Spleen (tissue), 7 donors: Measurements from ENCODE around the gene PARD3B.

ENCODE experiments used
- CTCF ChIP-seq, 11 experiments: fragments of 200-600 bp in 7 of 11; fragments of 450-650 bp in 4 of 11; sonication (generic) in 4 of 11; IDR thresholded peaks in 8 of 11; conservative IDR thresholded peaks in 3 of 11; 1 replicate in 7 of 11; 2 replicates in 4 of 11; pipeline versions ENCODE4 v1.4.0 to v1.8.0; 2016 to 2021; ENCODE audit warnings: antibody characterized with exemption in 11 of 11, inconsistent platforms in 4 of 11, mild to moderate bottlenecking in 1 of 11
- POLR2A ChIP-seq, 3 donors: fragments of 450-650 bp; IDR thresholded peaks; one replicate each; pipeline ENCODE4 v1.5.1; 2017; ENCODE audit warnings: antibody characterized with exemption in 3 of 3, mild to moderate bottlenecking in 1 of 3
- donor health status: DM: no; HTN: no; CAD: no; lungs with moderate emphysema.
- donor health status: DM: no; HTN: no; CAD: no.
- donor health status: DM: no; HTN: no; CAD: no.

GRCh38 chr2:205352593-205352992 is 807.3 kb downstream of the PARD3B start:
- no peak for TF ChIP-seq POLR2A (IDR thresholded peaks at IDR 0.05)
- no peak for TF ChIP-seq CTCF (IDR thresholded peaks at IDR 0.05 in 8 of 11, conservative IDR thresholded peaks at IDR 0.05 in 3 of 11)
